Keratinocyte (primary cell): Measurements from ENCODE around the gene GSTA3.

ENCODE experiments used
- CTCF ChIP-seq, 3 experiments: IDR thresholded peaks in 1 of 3; conservative IDR thresholded peaks in 1 of 3; optimal IDR thresholded peaks in 1 of 3; 2 replicates in 2 of 3; 3 replicates in 1 of 3; pipeline versions ENCODE3 to v1.5.1; 2011; ENCODE audit warnings: low read length in 3 of 3, mild to moderate bottlenecking in 3 of 3, moderate library complexity in 2 of 3, control low read depth in 1 of 3, inconsistent platforms in 1 of 3; ENCODE audit not compliant: insufficient read depth in 2 of 3; ENCODE audit errors: extremely low read depth in 1 of 3
- EZH2 ChIP-seq: IDR thresholded peaks from one replicate; pipeline ENCODE4 v1.6.1; 2012; ENCODE audit warnings: inconsistent platforms, mild to moderate bottlenecking, low read length, moderate library complexity

- TF ChIP-seq CTCF (optimal IDR thresholded peaks at IDR 0.05 in 1 of 3, IDR thresholded peaks at IDR 0.05 in 1 of 3, conservative IDR thresholded peaks at IDR 0.05 in 1 of 3; ENCODE audit: extremely low read depth in 1 of 3, insufficient read depth in 2 of 3, low read length in 3 of 3) (no peak), EZH2 (no peak)
Measured at GRCh38 chr6:52931351-52931750, 21.9 kb upstream of the GSTA3 start.
